H9 (cell line): ENCODE data around the gene ZNF396. TPM values are rescaled to one million over a fixed set of nuclear protein-coding genes. Genes with fewer than 3 reads are reported as not detected.

Source experiments
- DNase-seq: peaks from one replicate; pipeline ENCODE4 v3.0.0-alpha.2; 2017
- H2AFZ ChIP-seq: one replicate; pipeline ENCODE4 v1.6.1; 2013; ENCODE audit warnings: mild to moderate bottlenecking, low read length, control low read depth, moderate library complexity
- H2AK5ac ChIP-seq: 2 replicates; pipeline ENCODE4 v1.6.1; 2013; ENCODE audit warnings: low read length, control low read depth, mixed read lengths; ENCODE audit not compliant: insufficient read length
- H2BK120ac ChIP-seq: one replicate; pipeline ENCODE4 v1.6.1; 2013; ENCODE audit warnings: low read depth, mild to moderate bottlenecking, low read length, control low read depth, inconsistent platforms; ENCODE audit not compliant: poor library complexity, severe bottlenecking
- H2BK12ac ChIP-seq: 2 replicates; pipeline ENCODE4 v1.6.1; 2013; ENCODE audit warnings: low read length, control low read depth, mixed read lengths, low read depth; ENCODE audit not compliant: insufficient read length
- H2BK15ac ChIP-seq: 2 replicates; pipeline ENCODE4 v1.6.1; 2013; ENCODE audit warnings: low read depth, low read length, control low read depth
- H2BK20ac ChIP-seq: one replicate; pipeline ENCODE4 v1.6.1; 2013; ENCODE audit warnings: low read depth, mild to moderate bottlenecking, low read length, control low read depth, inconsistent platforms; ENCODE audit not compliant: poor library complexity, severe bottlenecking
- H2BK5ac ChIP-seq: 2 replicates; pipeline ENCODE4 v1.6.1; 2013; ENCODE audit warnings: low read length, control low read depth, mixed read lengths; ENCODE audit not compliant: insufficient read length
- H3K14ac ChIP-seq: 2 replicates; pipeline ENCODE4 v1.6.1; 2013; ENCODE audit warnings: low read length, control low read depth; ENCODE audit not compliant: insufficient read depth
- H3K18ac ChIP-seq: 2 replicates; pipeline ENCODE4 v1.6.1; 2013; ENCODE audit warnings: low read depth, mild to moderate bottlenecking, mixed read lengths, low read length, control low read depth; ENCODE audit not compliant: insufficient read length
- H3K23ac ChIP-seq: 2 replicates; pipeline ENCODE4 v1.6.1; 2013; ENCODE audit warnings: low read length, control low read depth, mixed read lengths, low read depth; ENCODE audit not compliant: insufficient read length
- H3K23me2 ChIP-seq: 2 replicates; pipeline ENCODE4 v1.6.1; 2013; ENCODE audit warnings: low read depth, mild to moderate bottlenecking, mixed read lengths, low read length, control low read depth; ENCODE audit not compliant: insufficient read length, poor library complexity, severe bottlenecking
- H3K27ac ChIP-seq: 2 replicates; pipeline ENCODE4 v1.5.1; 2013; ENCODE audit warnings: low read length, control low read depth, mixed read lengths, low read depth; ENCODE audit not compliant: insufficient read length
- H3K27me3 ChIP-seq: 2 replicates; pipeline ENCODE4 v1.6.1; 2013; ENCODE audit warnings: low read length, control low read depth, inconsistent platforms; ENCODE audit not compliant: insufficient read depth
- H3K4ac ChIP-seq: 2 replicates; pipeline ENCODE4 v1.6.1; 2013; ENCODE audit warnings: low read depth, mild to moderate bottlenecking, control low read depth, inconsistent platforms, low read length, moderate library complexity
- H3K4me1 ChIP-seq: 2 replicates; pipeline ENCODE4 v1.6.1; 2013; ENCODE audit warnings: low read length, control low read depth, inconsistent platforms; ENCODE audit not compliant: insufficient read depth
- H3K4me2 ChIP-seq: 2 replicates; pipeline ENCODE4 v1.6.1; 2013; ENCODE audit warnings: low read length, control low read depth, mixed read lengths; ENCODE audit not compliant: insufficient read length, insufficient read depth
- H3K56ac ChIP-seq: 2 replicates; pipeline ENCODE4 v1.6.1; 2013; ENCODE audit warnings: low read depth, mild to moderate bottlenecking, mixed read lengths, low read length, control low read depth; ENCODE audit not compliant: insufficient read length
- H3K79me1 ChIP-seq: 2 replicates; pipeline ENCODE4 v1.6.1; 2013; ENCODE audit warnings: low read depth, mild to moderate bottlenecking, moderate library complexity, low read length, control low read depth, inconsistent platforms; ENCODE audit not compliant: insufficient read depth, poor library complexity, severe bottlenecking
- H3K79me2 ChIP-seq: 2 replicates; pipeline ENCODE4 v1.6.1; 2013; ENCODE audit warnings: low read length, control low read depth, inconsistent platforms; ENCODE audit not compliant: insufficient read depth
- H3K9ac ChIP-seq: 2 replicates; pipeline ENCODE4 v1.6.1; 2013; ENCODE audit warnings: low read length, control low read depth, mixed read lengths; ENCODE audit not compliant: insufficient read length; ENCODE audit errors: extremely low read depth
- H3K9me3 ChIP-seq: one replicate; pipeline ENCODE4 v1.6.1; 2013; ENCODE audit warnings: low read depth, low read length, inconsistent platforms; ENCODE audit not compliant: control insufficient read depth
- H3T11ph ChIP-seq: one replicate; pipeline ENCODE4 v1.6.1; 2013; ENCODE audit warnings: mild to moderate bottlenecking, low read length, control low read depth, inconsistent platforms
- H4K20me1 ChIP-seq: one replicate; pipeline ENCODE4 v1.6.1; 2013; ENCODE audit not compliant: control insufficient read depth, insufficient read length, insufficient read depth
- H4K5ac ChIP-seq: 2 replicates; pipeline ENCODE4 v1.6.1; 2013; ENCODE audit warnings: low read depth, mild to moderate bottlenecking, mixed read lengths, low read length, control low read depth; ENCODE audit not compliant: insufficient read length
- H4K8ac ChIP-seq: replicated peaks from 2 replicates; pipeline ENCODE4 v1.6.1; 2013; ENCODE audit warnings: low read length, control low read depth, mixed read lengths, low read depth; ENCODE audit not compliant: insufficient read length
- H4K91ac ChIP-seq: 2 replicates; pipeline ENCODE4 v1.6.1; 2013; ENCODE audit warnings: low read depth, mild to moderate bottlenecking, moderate library complexity, mixed read lengths, low read length, control low read depth; ENCODE audit not compliant: insufficient read length
- H3K27ac Mint-ChIP-seq, 3 experiments: 2 replicates in 2 of 3; 3 replicates in 1 of 3; pipeline ENCODE4 v1.8.0; 2020 to 2021; ENCODE audit warnings: mixed read lengths in 3 of 3, mild to moderate bottlenecking in 1 of 3, moderate library complexity in 1 of 3
- H3K27me3 Mint-ChIP-seq: 2 replicates; pipeline ENCODE4 v1.8.0; 2021; ENCODE audit warnings: low read depth, mild to moderate bottlenecking, moderate library complexity, mixed read lengths
- H3K36me3 Mint-ChIP-seq, 3 experiments: 2 replicates in 2 of 3; 3 replicates in 1 of 3; pipeline ENCODE4 v1.8.0; 2020 to 2021; ENCODE audit warnings: low read depth in 3 of 3, mixed read lengths in 3 of 3; ENCODE audit not compliant: insufficient read depth in 1 of 3
- H3K4me1 Mint-ChIP-seq, 2 experiments: 2 replicates each; pipeline ENCODE4 v1.8.0; 2020; ENCODE audit warnings: mixed read lengths in 2 of 2
- H3K4me3 Mint-ChIP-seq, 2 experiments: 2 replicates in 1 of 2; 3 replicates in 1 of 2; pipeline ENCODE4 v1.8.0; 2020 to 2021; ENCODE audit warnings: mild to moderate bottlenecking in 2 of 2, mixed read lengths in 2 of 2, moderate library complexity in 1 of 2
- H3K9me3 Mint-ChIP-seq, 2 experiments: 2 replicates in 1 of 2; 3 replicates in 1 of 2; pipeline ENCODE4 v1.8.0; 2020; ENCODE audit warnings: mild to moderate bottlenecking in 2 of 2, mixed read lengths in 2 of 2, moderate library complexity in 1 of 2
- CTCF ChIP-seq: fragments of 200-600 bp; sonication (generic); conservative IDR thresholded peaks from 3 replicates; pipeline ENCODE4 v1.8.0; 2021; ENCODE audit warnings: antibody characterized with exemption, mild to moderate bottlenecking
- WGBS: extraction: QIAGEN DNeasy Blood & Tissue Kit; methylation state at CpG from one replicate; pipeline ENCODE4 v1.1.7; 2013; ENCODE audit warnings: missing lambda C conversion rate, low lambda C conversion rate, mixed read lengths; ENCODE audit not compliant: insufficient read length; ENCODE audit errors: extremely low coverage; 5-methylcytosine and 5-hydroxymethylcytosine counted together
- total RNA-seq: library from RNA; stranded (reverse); gene quantifications from 2 replicates; pipeline ENCODE4 v1.2.1, GENCODE V29; 2021

Gene ZNF396
- total RNA-seq, 1 experiment from 2014 or later = 1.2 TPM

- H3K4me1 ChIP-seq = no peaks in the 10 kb centered on the region
- no peaks in the 10 kb centered on the region for H3K9me3 ChIP-seq
- H3K23me2 ChIP-seq = no peaks in the 10 kb centered on the region
- H3K4me2 ChIP-seq = no peak overlapping the region
- DNase-seq = no peak
- H4K20me1 ChIP-seq = no peaks in the 10 kb centered on the region
- H3K4me3 Mint-ChIP-seq = no peak overlapping the region
- no peak overlapping the region for H4K91ac ChIP-seq
- peaks cover 17 to 19% of the 10 kb centered on the region in 2 experiments for H3K9me3 Mint-ChIP-seq
- H3K36me3 Mint-ChIP-seq = peaks cover 0 to 19% (median 8%) of the 10 kb centered on the region in 3 experiments; a peak in 4 of 7 replicates
- H3K4ac ChIP-seq = no peak overlapping the region
- no peaks in the 10 kb centered on the region for H3K79me1 ChIP-seq
- H2BK20ac ChIP-seq = no peak overlapping the region
- H3T11ph ChIP-seq = no peak overlapping the region
- peaks cover 2% of the 10 kb centered on the region; the same call in 1 of the 2 replicates for H3K27me3 Mint-ChIP-seq
- no peak overlapping the region for H2BK12ac ChIP-seq
- H2BK120ac ChIP-seq = no peak overlapping the region
- no peak overlapping the region for H2AFZ ChIP-seq
- no peak overlapping the region for H3K14ac ChIP-seq
- no peaks in the 10 kb centered on the region for H3K79me2 ChIP-seq
- no peaks in the 10 kb centered on the region for H3K27me3 ChIP-seq
- no peak overlapping the region for H2AK5ac ChIP-seq
- H3K56ac ChIP-seq = no peak overlapping the region
- H2BK15ac ChIP-seq = no peak overlapping the region
- H3K4me1 Mint-ChIP-seq = peaks cover 7% of the 10 kb centered on the region in 2 experiments
- H3K9ac ChIP-seq = no peak overlapping the region
- no peak overlapping the region for H4K5ac ChIP-seq
- H3K18ac ChIP-seq = no peak overlapping the region
- H3K27ac Mint-ChIP-seq = no peak overlapping the region
- TF ChIP-seq CTCF = no peak
- H4K8ac ChIP-seq = no peak overlapping the region
- H3K27ac ChIP-seq = no peak overlapping the region
- no peak overlapping the region for H2BK5ac ChIP-seq
- no peak overlapping the region for H3K23ac ChIP-seq
- WGBS = no CpG with 5 or more reads among the region's 4 CpGs
These were observed 41.5 kb upstream of the ZNF396 start for GRCh38 chr18:35418610-35419009.
